ENCODE results near the gene INS. TPM values are rescaled to one million over a fixed set of nuclear protein-coding genes. Genes with fewer than 3 reads are reported as not detected.

INS gene
- total RNA-seq, 2 donors from 2014 or later = not detected

DNA sequence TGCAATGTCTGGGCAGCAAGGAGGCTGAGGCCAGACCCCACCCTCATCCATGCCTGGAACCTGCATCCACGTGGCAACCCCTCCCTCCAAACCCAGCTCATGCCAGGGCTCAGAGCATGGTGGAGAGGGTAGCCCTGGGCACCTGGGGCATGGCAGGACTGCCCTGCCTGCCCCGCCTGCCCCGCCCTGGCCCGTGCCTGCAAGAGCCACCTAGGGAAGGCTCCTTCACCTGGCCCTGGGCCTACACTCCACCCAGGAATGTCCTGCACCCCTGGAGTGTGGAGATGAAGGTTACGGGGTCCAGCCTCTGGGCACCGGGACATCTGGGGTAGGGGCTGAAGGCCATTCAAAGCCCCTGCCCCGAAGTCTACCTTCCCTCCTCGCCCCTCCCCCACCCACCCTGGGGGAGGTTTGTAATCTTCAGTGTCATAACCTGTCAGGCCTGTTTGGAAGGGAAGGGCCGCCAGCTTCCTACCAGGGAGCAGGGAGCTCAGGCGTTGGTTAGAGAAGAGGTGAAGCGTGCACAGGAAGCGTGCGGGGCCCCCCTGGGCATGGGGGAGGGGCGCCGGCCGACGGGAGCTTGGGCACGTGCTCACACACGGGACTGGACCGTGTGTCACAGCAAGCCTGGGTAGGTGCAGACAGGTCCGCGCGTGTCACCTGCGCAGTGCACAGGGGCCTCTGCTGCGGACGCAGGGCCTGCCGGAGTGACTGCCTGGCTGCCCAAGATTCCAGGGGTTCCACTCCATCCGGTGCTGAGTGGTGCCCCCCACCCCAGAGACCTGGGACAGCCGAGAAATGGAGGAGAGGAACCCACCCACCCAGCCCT lies 41.3 kb upstream of the INS start:
- H3K4me1 ChIP-seq (replicated peaks) = peaks cover 10% of the 10 kb centered on the region
- no peaks in the 10 kb centered on the region for H3K9me3 ChIP-seq
- DNase-seq (ENCODE audit: low spot score) = peak; percentile 84
- TF ChIP-seq, protein P1, sequence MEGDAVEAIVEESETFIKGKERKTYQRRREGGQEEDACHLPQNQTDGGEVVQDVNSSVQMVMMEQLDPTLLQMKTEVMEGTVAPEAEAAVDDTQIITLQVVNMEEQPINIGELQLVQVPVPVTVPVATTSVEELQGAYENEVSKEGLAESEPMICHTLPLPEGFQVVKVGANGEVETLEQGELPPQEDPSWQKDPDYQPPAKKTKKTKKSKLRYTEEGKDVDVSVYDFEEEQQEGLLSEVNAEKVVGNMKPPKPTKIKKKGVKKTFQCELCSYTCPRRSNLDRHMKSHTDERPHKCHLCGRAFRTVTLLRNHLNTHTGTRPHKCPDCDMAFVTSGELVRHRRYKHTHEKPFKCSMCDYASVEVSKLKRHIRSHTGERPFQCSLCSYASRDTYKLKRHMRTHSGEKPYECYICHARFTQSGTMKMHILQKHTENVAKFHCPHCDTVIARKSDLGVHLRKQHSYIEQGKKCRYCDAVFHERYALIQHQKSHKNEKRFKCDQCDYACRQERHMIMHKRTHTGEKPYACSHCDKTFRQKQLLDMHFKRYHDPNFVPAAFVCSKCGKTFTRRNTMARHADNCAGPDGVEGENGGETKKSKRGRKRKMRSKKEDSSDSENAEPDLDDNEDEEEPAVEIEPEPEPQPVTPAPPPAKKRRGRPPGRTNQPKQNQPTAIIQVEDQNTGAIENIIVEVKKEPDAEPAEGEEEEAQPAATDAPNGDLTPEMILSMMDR (IDR thresholded peaks at IDR 0.05) = no peak
- no peak for TF ChIP-seq POLR2A (IDR thresholded peaks at IDR 0.05)
- peak; percentile 81 for TF ChIP-seq POLR2AphosphoS5 (IDR thresholded peaks at IDR 0.05)
- intact Hi-C loops (cut with DNase I) = no loop called here
- no peak overlapping the region for H3K4me3 ChIP-seq
- H3K27ac ChIP-seq = no peak overlapping the region
- H3K27me3 ChIP-seq (replicated peaks; ENCODE audit: insufficient read depth) = no peaks in the 10 kb centered on the region
- WGBS = 49% methylated on average over 27 of the region's 29 CpGs
- H3K36me3 ChIP-seq = no peaks in the 10 kb centered on the region

DNA sequence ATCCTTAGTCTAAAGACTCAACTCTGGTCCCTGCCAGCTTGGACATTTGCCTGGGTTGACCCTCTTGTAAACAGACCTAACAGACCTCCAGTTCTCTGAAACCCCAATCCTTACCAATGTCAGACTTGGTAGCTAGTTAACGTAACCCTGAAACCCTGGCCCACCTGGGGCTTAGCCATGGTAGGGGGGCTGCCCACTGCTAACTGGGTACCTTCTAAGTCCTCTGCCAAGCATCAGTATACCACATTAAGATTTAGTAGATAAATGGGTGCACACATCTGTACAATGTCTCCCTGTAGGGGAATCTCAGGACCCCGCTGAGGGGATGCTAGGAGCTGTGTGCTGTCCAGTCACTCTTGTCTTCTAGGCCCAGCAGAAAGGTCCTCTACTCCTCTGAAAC lies 40.5 kb upstream of the INS start:
- TF ChIP-seq POLR2A (IDR thresholded peaks at IDR 0.05) = no peak
- no peak for TF ChIP-seq POLR2AphosphoS5 (IDR thresholded peaks at IDR 0.05)
- TF ChIP-seq, protein P1 (IDR thresholded peaks at IDR 0.05) = no peak
- Histone ChIP-seq H3K36me3 (no peaks in the 10 kb centered on the region), H3K9me3 (no peaks in the 10 kb centered on the region), H3K4me3 (no peak overlapping the region), H3K27ac (no peak overlapping the region), H3K27me3 (replicated peaks; ENCODE audit: insufficient read depth) (no peaks in the 10 kb centered on the region), H3K4me1 (replicated peaks) (peaks cover 10% of the 10 kb centered on the region)
- WGBS = 50% methylated on average over 2 of the region's 2 CpGs
- no peak for DNase-seq (ENCODE audit: low spot score)
- intact Hi-C loops (cut with DNase I) = no loop called here

DNA sequence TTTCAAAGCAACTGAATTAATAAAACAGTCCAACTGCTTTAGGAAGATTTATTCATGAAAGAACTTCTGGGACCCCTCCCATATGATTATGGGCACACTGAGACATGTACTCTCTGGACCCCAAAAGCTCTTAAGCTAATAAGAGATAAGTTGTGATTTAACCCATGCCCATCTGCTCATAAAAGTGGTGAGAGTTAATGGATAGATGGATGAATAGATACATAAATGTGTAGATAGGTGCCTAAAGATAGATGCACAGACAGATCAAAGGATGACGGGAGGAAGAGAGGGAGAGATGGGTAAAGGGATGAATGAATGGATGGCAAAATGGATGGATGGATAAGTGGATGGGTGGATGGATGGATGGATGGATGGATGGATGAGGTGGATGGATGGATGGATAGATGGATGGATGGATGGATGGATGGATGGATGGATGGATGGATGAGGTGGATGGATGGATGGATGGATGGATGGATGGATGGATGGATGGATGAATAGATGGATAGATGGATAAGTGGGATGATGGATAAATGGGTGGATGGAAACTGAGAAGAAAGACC lies 40.0 kb upstream of the INS start:
- WGBS = 92% methylated on average over 1 of the region's 1 CpG
- Histone ChIP-seq H3K9me3 (no peaks in the 10 kb centered on the region), H3K4me3 (no peak overlapping the region), H3K4me1 (replicated peaks) (peaks cover 10% of the 10 kb centered on the region), H3K27me3 (replicated peaks; ENCODE audit: insufficient read depth) (no peaks in the 10 kb centered on the region), H3K36me3 (no peaks in the 10 kb centered on the region), H3K27ac (no peak overlapping the region)
- TF ChIP-seq POLR2AphosphoS5 (IDR thresholded peaks at IDR 0.05) (no peak), POLR2A (IDR thresholded peaks at IDR 0.05) (no peak)
- TF ChIP-seq, protein P1 (IDR thresholded peaks at IDR 0.05) = no peak
- no peak for DNase-seq (ENCODE audit: low spot score)
- intact Hi-C loops (cut with DNase I) = no loop called here

DNA sequence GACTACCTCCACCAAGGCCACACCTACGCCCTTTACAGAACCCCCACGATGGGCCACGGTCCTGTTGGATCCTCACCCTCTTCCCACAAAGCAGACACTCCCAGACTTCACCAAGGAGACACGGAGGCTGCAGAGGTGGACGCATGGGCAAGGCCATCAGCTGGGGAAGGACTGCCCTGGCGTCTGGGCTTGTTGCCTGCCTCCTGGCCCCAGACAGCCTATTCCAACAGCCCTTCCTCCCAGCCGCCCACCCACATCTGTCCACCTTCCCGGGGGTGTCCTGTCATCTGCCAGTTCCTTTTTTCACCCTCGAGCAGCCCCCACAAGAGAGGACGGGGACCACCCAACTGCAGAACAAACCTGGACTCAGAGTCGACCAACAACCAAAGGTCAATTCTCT lies 39.5 kb upstream of the INS start:
- WGBS = 89% methylated on average over 11 of the region's 11 CpGs
- no peaks in the 10 kb centered on the region for H3K27me3 ChIP-seq (replicated peaks; ENCODE audit: insufficient read depth)
- no peak overlapping the region for H3K27ac ChIP-seq
- no peak overlapping the region for H3K4me3 ChIP-seq
- TF ChIP-seq POLR2A (IDR thresholded peaks at IDR 0.05) (no peak), POLR2AphosphoS5 (IDR thresholded peaks at IDR 0.05) (no peak)
- TF ChIP-seq, protein P1 (IDR thresholded peaks at IDR 0.05) = no peak
- H3K4me1 ChIP-seq (replicated peaks) = peaks cover 10% of the 10 kb centered on the region
- no peaks in the 10 kb centered on the region for H3K36me3 ChIP-seq
- intact Hi-C loops (cut with DNase I) = no loop called here
- no peaks in the 10 kb centered on the region for H3K9me3 ChIP-seq
- no peak for DNase-seq (ENCODE audit: low spot score)

Data from prostate gland (tissue), 2 donors.